Mucosa of stomach (tissue), 1 donor: ENCODE data around the gene ANKRD11.
"Not testable (repeated sequence)": the region's sequence is repeated elsewhere in the genome, so short reads cannot be mapped to it uniquely, and the experiment has no call there.

ENCODE experiments used
- H3K27me3 ChIP-seq: one replicate; pipeline ENCODE4 v1.7.0; 2013; ENCODE audit warnings: mild to moderate bottlenecking, low read length; ENCODE audit not compliant: control insufficient read depth, insufficient read depth
- H3K36me3 ChIP-seq: one replicate; pipeline ENCODE4 v1.7.0; 2013; ENCODE audit warnings: low read length; ENCODE audit not compliant: control insufficient read depth, insufficient read depth
- H3K4me1 ChIP-seq: one replicate; pipeline ENCODE4 v1.7.0; 2013; ENCODE audit warnings: mild to moderate bottlenecking, low read length; ENCODE audit not compliant: control insufficient read depth, insufficient read depth
- H3K4me3 ChIP-seq: one replicate; pipeline ENCODE4 v1.7.0; 2013; ENCODE audit warnings: low read length
- H3K9ac ChIP-seq: one replicate; pipeline ENCODE4 v1.7.0; 2013; ENCODE audit warnings: mild to moderate bottlenecking, low read length, moderate library complexity
- H3K9me3 ChIP-seq: one replicate; pipeline ENCODE4 v1.7.0; 2013; ENCODE audit warnings: mild to moderate bottlenecking, low read length, moderate library complexity; ENCODE audit not compliant: control insufficient read depth
- donor health status: Pancreatic carcinoma.

Gene ANKRD11

DNA sequence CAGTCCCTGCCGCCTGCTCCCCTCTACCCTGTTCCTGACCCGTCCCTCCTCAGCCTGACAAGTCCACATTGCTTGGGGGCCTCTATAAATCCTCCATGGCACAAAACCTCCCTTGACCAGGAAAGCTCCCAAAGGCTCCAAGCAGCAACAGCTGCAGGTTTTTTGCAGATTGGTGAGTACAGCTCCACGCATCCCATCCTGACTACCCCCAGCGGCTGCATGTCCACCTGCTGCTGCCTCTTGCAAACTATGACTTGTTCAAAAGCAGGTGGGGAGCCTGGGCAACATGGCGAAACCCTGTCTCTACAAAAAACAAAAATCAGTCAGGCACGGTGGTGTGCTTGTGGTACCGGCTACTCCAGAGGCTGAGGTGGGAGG, 122.8 kb downstream of the ANKRD11 start:
- Histone ChIP-seq H3K9ac (no peak overlapping the region), H3K27me3 (no peaks in the 10 kb centered on the region), H3K4me3 (no peak overlapping the region), H3K4me1 (peaks cover 29% of the 10 kb centered on the region), H3K36me3 (no peaks in the 10 kb centered on the region), H3K9me3 (no peaks in the 10 kb centered on the region)

DNA sequence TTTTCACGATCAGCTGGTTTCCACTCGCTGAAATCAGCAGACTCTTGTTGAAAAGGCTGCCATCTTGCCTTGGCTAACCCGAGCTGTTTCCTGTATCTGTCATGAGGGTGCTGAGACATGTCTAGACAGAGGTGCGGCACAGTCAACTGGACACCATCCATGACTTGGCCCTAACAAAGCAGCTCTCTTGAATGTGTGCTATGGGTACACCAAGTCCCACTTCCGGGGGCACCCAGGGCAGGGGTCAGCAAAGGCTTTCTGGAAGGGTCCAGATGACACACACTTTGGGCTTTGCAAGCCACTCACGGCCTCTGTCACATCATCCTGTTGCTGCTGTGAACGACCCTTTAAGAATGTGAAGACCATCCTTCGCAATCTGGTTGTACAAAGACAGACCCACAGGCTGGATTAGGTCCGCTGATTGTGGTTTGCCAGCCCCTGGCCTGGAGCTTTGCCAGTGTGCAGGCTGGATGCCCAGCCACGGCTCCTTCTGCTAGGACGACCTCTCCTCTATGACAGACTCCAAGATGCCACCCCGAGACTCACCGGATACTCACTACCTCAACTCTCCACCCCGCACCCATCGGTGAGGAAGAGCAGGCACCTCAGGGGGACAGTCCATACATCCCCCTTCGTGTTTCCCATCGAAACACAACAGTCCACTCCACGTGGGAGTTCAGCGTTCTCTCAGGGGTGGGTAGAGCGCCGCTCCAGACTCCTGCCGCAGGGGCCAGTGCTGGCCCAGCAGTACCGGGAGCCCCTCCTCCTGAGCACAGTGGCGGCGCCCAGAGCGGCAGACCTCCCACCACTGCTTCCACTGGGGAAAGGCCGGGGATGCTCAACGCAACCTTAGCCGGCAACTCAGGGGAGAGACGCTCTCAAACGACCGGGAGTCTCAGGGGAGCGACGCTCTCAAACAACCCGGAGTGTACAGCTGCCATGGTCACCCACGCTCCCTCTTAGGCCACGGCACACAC, 123.5 kb downstream of the ANKRD11 start:
- Histone ChIP-seq H3K9me3 (no peaks in the 10 kb centered on the region), H3K4me3 (no peak overlapping the region), H3K36me3 (no peaks in the 10 kb centered on the region), H3K4me1 (peaks cover 29% of the 10 kb centered on the region), H3K27me3 (no peaks in the 10 kb centered on the region), H3K9ac (no peak overlapping the region)

DNA sequence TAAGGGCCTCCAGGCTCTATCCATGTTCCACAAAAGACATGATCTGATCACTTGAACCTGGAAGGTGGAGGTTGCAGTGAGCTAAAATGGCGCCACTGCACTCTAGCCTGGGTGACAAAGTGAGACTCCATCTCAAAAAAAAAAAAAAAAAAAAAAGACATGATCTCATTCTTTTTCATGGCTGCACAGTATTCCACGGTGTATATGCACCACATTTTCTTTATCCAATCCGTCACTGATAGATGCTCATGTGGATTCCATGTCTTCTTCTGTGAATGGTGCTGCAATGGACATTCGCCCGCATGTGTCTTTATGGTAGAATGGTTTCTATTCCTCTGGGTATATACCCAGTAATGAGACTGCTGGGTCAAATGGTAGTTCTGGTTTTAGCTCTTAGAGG, 124.4 kb downstream of the ANKRD11 start:
- Histone ChIP-seq H3K9ac (no peak overlapping the region), H3K4me1 (peaks cover 38% of the 10 kb centered on the region), H3K4me3 (no peak overlapping the region)

DNA sequence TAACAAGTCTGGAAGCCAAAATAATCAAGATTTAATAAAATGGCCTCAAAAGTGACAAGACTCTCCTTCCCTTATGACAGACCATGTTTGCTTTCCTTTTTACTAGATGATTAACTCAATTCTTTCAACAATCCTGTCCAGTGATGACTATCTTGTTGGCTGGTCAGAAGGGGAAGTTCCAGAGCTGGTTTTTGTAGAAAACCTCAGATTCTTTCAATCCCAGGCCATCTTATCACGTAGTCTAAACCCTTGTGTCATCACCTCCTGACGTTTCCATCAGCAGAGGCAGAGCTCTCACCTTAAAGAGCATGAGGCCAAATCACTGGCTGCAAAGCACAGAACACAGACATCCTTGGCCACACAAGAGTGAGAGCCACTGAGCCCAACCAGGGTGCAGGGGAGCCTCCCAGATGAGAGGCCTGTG, 125.3 kb downstream of the ANKRD11 start:
- no peaks in the 10 kb centered on the region for H3K9me3 ChIP-seq
- no peaks in the 10 kb centered on the region for H3K27me3 ChIP-seq
- no peak overlapping the region for H3K4me3 ChIP-seq
- peaks cover 36% of the 10 kb centered on the region for H3K4me1 ChIP-seq
- H3K9ac ChIP-seq: no peak overlapping the region
- H3K36me3 ChIP-seq: no peaks in the 10 kb centered on the region

More for the DNA sequence above, 124.4 kb downstream of the ANKRD11 start:
- Histone ChIP-seq H3K9me3 (no peaks in the 10 kb centered on the region), H3K36me3 (no peaks in the 10 kb centered on the region), H3K27me3 (no peaks in the 10 kb centered on the region)

DNA sequence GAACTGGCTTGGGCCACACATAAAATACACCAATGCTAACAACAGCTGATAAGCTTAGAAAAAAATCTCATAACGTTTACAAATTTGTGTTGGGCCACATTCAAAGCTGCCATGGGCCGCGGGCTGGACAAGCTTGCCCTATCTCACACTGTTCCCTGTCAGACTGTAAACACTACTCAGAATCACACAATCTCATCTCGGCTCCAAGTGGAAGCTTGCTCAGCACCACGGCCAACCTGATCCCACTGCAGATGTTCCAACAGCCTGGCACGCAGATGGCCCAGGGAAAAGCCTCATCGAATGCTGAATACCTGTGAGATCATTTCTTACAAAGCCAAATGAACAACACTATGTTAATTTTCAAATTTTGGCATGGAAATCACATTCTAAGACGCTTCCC, 125.8 kb downstream of the ANKRD11 start:
- Histone ChIP-seq H3K4me1 (peaks cover 32% of the 10 kb centered on the region), H3K27me3 (no peaks in the 10 kb centered on the region), H3K4me3 (no peak overlapping the region), H3K9ac (no peak overlapping the region), H3K9me3 (no peaks in the 10 kb centered on the region), H3K36me3 (no peaks in the 10 kb centered on the region)

DNA sequence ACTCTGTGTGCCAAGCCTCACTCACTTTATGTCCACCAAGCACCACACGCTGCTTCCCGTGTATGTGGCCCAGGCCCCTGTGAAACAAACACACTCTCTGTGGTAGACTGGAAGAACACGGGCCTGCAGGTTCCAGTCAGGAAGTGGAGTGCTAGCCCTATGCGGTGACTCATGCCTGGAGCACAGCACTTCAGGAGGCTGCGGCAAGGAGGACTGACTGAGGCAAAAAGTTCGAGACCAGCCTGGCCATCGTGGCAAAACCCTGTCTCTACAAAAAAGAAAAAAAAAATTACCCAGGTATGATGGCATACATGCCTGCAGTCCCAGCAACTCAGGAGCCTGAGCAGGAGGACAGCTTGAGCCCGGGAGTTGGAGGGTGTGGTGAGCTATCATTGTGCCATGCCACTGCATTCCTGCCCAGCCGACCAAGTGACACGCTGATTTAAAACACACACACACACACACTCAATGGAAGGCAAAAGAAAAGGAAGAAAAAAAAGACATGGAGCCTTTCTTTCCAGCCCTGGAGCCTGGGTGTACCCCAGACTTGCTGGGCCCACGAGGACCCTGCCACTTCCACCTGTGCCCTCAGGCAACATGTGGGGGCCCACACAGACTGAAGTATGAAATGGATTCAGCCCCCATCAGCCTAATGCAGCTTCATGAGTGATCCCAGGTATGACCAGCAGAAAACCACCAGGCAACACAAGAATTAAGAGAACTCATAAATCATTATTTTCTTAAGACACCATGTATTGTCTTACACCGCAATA, 126.6 kb downstream of the ANKRD11 start:
- no peak overlapping the region for H3K9ac ChIP-seq
- no peaks in the 10 kb centered on the region for H3K27me3 ChIP-seq
- H3K9me3 ChIP-seq: no peaks in the 10 kb centered on the region
- no peaks in the 10 kb centered on the region for H3K36me3 ChIP-seq
- H3K4me3 ChIP-seq: no peak overlapping the region
- H3K4me1 ChIP-seq: peaks cover 32% of the 10 kb centered on the region

DNA sequence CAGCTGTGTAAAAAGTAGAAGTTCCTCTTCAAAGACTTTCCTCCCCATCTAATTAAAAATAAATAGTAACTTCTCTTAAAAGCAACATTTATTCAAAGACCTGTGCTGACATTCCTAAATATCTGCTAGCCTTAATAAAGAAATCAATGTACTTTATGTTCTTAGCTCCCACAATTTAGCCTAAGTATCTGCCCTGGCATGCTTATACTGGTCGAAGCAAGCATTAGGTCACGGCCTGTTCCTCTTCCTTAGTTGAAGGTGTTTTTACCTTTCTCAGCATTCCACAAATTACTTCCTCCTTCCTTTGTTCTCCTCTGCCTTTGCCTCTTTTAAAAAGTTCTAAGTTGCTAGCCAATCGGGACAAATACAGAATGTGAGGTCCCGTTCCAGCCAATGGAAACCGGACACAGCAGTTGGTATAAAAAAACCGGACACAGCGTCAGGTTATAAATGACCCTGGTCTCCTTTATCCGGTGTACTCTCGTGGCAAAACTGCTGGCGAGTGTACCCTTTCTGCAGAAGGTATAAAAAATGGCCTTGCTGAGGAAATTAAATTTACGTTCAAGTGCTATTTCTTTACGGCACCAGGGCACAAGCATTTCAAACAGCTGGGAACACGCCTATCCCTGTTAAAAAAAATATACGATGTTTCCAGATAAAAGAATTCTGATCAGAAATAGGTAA, 127.7 kb downstream of the ANKRD11 start:
- H3K4me1 ChIP-seq: peaks cover 32% of the 10 kb centered on the region
- H3K4me3 ChIP-seq, H3K9me3 ChIP-seq, H3K27me3 ChIP-seq, H3K36me3 ChIP-seq, H3K9ac ChIP-seq: not testable (repeated sequence)

DNA sequence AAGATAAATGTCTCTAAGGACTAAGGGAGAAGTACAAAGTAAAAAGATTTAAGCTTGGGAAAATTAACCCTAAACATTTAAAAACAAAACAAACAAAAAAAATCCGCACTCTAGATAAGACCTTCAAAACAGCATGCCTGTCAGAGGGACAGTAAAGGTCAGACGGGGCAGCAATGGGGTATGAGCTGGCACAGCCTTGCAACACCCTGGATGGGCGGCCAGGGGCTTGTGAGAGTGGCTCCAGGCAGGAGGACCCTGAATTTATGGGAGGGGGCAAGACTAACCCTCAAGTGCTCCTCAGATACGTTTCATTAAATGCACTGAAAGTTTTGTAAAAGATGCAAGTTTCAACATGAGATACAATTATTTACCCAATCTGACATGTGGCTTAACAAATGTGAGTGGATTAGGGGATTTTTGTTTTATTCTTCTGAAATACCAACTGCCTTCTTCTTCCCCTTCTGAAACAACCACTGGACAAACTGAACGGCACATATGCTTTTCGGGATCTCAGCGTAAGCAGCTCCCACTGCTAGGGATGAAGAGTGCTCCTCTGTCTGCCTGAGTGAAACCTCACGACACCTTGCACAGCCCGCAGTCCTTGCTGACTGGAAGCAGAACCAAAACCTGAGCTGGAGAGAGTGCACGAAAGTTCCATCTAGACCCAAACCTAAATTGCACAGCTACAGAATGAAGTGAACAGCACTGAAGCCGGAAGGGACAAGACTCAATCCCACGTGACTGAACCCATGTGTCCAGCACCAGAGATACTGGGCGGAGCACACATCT, 128.4 kb downstream of the ANKRD11 start:
- Histone ChIP-seq H3K9ac (no peak overlapping the region), H3K36me3 (no peaks in the 10 kb centered on the region), H3K27me3 (no peaks in the 10 kb centered on the region), H3K4me1 (peaks cover 36% of the 10 kb centered on the region), H3K9me3 (no peaks in the 10 kb centered on the region), H3K4me3 (no peak overlapping the region)

DNA sequence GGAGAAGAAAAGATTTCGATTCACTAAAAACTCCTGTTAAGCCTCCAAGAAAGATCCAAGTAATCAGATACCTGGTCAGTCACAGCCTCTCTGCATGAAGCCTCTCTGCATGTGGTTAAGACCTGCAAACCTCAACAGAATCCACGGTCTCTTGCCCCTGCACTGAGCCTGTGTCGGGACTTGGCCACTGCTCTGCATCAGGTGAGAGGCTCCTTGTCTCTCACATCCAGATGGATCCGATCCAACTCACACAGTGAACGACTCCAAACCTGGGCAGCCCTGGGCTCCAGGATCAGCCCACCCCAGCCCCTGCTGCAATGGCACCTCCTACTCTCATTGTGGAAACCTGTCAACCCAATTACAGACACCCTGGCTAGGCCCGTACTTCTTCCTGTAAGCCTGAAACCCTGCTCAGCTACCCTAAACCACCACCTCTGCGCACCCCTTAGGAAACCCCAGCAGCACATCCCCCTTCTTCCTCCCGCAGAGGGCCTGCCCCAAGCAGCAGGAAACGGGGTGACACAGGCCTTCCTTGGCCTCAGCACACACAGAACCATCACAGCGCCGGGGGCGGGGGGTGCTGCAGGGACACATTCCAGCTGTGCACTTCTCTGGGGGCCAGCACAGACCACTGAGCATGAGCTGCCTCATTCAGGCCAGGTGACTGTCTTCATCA, 129.5 kb downstream of the ANKRD11 start:
- H3K9ac ChIP-seq: no peak overlapping the region
- no peaks in the 10 kb centered on the region for H3K27me3 ChIP-seq
- H3K4me1 ChIP-seq: peaks cover 38% of the 10 kb centered on the region
- H3K36me3 ChIP-seq: no peaks in the 10 kb centered on the region
- no peak overlapping the region for H3K4me3 ChIP-seq
- no peaks in the 10 kb centered on the region for H3K9me3 ChIP-seq

DNA sequence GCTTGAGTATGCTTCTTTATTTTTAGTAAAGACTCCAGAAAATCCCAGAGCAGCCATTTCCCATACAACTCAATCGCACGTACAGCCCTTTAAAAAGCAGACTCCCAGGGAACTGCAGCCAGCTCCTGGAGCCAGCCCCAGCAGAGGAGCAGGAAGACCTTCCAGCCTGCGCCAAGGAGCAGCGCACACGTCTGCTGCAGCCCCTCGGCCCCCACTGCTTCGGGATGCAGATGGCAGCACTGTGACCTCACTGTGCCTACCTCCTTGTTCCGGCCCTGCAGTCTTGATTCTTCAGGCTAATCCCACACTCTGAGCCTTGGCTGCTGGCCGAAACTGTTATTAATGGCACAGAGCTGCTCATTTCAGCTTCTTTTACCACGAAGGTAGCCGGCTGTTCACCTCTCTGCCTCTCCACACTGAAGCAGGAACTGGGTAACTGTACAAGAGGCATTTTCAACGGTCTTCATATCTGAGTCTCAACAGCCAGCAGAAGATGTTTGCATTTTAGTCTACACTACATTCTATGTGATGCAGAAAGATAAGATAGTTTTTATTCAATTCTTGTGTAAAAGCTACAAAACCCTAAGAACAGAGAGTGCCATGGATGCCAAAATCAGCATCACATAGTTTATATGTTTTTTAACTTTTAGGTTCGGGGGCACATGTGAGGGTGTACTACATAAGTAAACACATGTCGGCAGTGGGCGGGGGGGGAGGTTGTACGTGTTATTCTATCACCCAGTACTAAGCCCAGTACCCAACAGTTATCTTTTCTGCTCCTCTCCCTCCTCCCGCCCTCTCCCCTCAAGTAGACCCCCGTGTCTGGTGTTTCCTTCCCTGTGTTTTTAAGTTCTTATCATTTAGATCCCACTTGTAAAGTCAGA, 130.9 kb downstream of the ANKRD11 start:
- H3K4me1 ChIP-seq: peaks cover 40% of the 10 kb centered on the region
- H3K9ac ChIP-seq: no peak overlapping the region

More for the DNA sequence above, 130.9 kb downstream of the ANKRD11 start:
- no peak overlapping the region for H3K4me3 ChIP-seq
- no peaks in the 10 kb centered on the region for H3K36me3 ChIP-seq
- H3K27me3 ChIP-seq: no peaks in the 10 kb centered on the region
- H3K9me3 ChIP-seq: no peaks in the 10 kb centered on the region
